Fibroblast of peridontal ligament (primary cell): ENCODE data around the gene MAU2.
A peak's percentile ranks its signal among the peaks of the same experiment; 100 is the strongest.

Experiments
- DNase-seq: peaks from one replicate; pipeline ENCODE4 v3.0.0-alpha.2; 2010; ENCODE audit errors: extremely low read depth

Gene MAU2

DNA sequence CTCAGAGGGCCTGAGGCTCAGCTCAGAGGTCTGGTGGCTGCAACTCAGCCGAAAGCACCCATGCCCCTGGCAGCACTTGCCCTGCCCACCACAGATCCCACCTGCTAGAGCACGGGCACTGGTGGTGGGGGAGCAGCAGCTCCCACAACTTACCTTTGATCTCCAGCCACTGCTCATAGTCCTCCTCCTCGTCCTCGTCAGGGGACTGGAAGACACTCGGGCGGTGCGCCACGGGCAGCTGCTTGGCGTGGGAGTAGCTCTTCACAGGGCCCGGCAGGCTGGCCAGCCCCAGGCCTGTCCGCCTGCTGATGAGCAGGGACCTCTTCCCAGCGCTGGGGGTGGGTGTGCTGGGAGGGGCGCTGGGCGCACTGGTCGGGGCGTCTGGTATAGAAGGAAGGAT is 14.9 kb upstream of the MAU2 start:
- no peak for DNase-seq

GRCh38 chr19:19306191-19306590 is 14.4 kb upstream of the MAU2 start:
- no peak for DNase-seq

DNA sequence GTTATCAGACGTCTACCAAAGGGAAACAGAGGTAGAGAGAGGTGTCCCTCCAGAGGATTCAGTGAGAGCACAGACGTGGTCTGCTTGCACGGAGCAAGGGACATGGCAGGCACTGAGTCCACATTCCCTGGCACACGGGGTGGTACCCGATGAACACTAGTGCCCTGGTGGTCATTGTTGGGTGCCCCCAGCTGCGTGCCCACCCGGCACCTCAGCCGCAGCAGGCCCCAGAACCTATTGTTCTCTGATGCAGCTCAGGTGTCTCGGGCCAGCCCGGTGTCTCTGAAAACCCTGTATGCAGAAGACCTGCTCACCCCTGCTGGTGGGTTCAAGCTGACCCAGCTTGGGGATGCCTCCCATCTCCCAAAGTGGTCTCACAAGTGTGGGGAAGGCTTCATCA is 12.3 kb upstream of the MAU2 start:
- DNase-seq: no peak

DNA sequence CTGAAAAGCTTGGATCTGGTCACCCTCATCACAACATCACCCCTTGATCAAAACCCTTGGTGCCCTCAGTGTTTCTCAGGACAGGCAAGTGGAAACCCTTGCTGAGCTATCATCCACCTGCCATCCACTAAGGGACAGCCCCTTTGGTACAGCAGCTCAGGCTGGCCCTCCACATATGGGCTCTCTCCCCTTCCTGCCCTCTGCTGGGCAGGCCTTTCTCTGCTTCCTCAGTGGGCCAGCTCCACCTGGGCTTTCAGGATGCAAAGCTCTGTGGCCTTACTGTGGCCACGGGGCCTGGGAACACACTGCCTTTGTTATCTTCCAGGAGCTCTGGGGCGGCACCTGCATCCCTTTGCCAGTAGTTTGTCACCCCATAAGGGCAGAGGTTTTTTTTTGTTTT is 5.2 kb upstream of the MAU2 start:
- DNase-seq: no peak

DNA sequence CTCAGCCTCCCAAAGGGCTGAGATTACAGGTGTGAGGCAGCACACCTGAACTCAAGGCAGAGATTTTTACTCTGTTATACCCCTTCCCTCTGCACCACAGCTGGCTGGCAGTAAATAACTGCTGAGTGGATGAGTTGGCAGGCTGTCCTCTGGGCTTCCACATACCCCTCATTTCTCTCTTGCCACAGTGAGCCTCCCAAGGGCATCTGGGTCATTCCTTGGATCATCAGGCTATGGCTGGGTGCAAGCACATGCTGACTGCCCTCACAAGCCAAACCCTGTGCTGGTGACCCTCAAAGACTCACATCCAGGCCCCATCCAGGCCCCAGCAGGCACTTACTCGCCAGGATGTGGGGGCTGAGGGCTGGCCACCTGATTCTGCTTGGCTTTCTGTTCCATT is 4.5 kb upstream of the MAU2 start:
- no peak for DNase-seq

- peak; percentile 5 for DNase-seq
These were observed 783 bp upstream of the MAU2 start for GRCh38 chr19:19319732-19320360.

DNA sequence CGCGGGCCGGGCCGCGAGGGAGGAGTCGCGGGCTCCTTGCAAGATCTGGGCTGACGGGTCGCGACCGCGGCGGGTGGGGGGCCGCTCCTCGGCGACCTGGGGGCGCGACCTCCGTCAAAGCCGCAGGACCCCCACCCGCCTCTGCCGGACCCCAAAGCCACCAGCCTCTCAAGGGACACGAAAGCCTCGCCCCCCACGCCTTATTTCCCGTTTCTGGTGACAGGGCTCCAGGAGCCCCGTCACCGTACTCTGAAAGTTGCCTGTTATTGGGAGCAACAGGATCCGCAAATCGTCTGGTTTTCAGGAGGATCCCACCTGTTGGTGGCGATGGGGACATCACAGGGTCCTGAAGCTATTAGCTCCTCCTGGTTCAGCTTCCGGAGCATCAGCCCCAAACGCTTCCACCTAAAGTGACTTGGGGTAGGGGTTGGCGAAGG is 530 bp downstream of the MAU2 start:
- DNase-seq: peak; percentile 13

DNA sequence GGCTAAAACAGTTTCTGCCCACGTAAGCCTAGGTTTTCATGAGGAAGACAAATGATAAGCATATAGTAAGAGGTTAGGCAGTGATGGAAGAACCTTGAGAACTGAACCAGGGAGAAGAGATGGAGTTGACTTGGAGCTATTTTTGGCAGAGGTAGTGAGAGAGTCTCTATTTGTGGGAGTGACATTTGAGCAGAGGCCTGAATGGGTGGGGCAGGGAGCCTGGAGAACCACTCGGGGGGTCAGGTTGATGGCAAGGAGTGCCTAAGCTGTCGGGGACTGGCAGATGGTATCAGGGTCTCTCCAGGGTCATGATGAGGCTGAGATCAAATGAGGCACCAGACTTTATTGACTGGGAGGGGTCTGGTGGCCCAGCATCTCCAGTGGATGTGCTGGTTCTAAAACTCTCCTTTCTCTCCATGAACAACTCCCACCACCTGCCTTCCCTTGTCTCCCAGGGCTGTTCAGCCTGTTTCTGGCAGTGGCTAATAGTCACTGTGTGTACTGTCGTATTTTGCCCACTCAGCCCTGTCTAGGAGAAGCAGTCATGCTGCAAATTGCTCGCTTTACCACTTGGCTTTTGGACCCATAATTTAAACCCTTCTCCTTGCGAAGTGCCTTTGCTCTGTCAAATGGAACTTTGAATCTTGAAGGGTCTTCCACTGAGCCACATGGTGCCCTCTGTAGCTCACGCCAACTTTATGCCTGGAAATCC is 3.6 kb downstream of the MAU2 start:
- DNase-seq: no peak

DNA sequence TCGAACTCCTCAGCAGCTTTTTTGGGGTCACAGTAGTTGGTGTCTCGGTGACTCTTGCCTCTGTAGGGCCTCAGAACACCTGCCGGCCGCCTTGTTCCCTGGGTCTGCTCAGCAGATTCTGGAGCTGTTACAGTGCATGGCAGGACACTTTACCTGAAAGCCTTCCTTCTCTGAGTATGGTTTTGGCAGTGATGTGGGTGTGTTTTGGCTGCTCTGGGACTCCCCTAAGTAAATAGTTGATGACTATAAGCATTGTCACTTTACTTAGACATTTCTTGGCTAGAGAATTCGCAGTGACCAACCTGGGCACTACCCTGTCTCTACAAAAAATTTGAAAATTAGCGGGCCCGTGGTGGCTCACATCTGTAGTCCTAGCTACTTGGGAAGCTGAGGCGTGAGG is 7.0 kb downstream of the MAU2 start:
- no peak for DNase-seq

DNA sequence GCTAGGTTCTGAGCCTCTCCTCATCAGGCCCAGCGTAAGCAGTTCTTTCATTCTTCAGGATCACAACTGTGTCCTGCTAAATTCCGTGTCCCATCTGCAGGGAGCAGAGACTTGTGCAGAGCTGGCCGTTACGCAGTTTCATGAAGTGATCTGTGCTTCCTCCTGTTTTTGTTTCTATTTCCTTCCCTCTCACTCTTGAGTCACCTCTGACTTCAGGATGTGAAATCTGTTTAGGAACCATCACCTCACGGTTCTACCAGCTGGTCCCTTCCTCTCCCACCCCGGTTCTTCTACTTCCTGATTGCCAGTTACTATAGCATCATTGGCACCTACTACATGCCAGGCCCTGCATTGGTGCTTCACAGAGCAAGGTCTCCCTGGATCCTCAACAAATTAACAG is 8.5 kb downstream of the MAU2 start:
- no peak for DNase-seq

- DNase-seq: no peak
These were observed 13.7 kb downstream of the MAU2 start for GRCh38 chr19:19334063-19334988.

DNA sequence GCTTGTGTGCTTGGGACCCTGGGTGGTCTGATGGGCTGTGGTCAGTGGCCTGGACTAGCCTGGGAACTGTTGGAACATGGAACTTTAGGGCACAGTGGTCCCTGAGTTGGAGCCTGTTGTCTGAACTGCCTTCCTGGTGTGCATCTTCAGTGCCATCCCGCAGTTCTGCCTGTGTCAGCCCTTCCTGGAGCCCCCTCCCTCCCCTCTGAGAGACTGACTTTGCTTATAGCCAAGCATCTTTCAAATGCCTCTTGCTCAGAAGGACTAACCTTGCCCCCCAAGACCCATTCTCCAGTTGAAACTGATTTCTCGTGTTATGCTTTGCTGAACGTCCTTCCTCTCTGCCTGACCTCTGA is 14.3 kb downstream of the MAU2 start:
- DNase-seq: no peak

DNA sequence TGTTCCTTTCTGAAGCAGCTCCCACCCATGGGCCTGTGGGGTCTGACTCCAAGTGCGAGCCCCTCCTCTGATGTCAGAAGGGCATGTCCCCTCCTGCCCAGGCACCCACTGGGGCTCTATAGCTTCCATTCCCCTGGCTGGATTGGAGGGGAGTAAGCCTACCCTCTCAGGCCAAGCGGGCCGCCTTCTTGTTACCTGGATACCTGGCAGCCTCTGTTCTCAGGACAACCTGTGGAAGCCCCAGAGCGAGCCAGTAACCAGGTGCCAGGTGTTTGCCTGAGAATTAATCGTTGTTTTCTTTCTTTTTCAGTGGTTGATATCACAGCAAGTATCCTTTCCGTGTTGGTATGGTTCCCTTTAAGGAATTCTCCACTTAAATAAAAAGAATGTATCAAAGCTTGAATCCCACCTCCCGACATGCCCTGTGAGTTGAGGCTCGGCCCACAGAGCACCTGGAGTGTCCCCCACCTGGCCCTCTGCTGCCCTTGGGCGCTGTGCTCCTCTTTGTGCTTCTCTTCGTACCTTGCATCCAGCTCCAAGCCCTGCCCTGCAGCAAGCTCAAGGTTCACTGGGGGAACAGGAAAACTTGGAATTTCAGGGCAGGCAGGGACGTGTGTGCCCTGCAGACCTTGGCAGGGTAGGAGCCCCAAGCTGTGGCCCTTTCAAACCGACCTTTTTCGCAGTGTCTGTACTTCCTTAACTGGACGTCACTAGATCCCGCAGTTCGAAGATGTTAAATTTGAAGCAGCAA is 15.0 kb downstream of the MAU2 start:
- no peak for DNase-seq

GRCh38 chr19:19336597-19336996 is 16.0 kb downstream of the MAU2 start:
- DNase-seq: no peak

- peak; percentile 23 for DNase-seq
These were observed 16.5 kb downstream of the MAU2 start for GRCh38 chr19:19337120-19337519.

DNA sequence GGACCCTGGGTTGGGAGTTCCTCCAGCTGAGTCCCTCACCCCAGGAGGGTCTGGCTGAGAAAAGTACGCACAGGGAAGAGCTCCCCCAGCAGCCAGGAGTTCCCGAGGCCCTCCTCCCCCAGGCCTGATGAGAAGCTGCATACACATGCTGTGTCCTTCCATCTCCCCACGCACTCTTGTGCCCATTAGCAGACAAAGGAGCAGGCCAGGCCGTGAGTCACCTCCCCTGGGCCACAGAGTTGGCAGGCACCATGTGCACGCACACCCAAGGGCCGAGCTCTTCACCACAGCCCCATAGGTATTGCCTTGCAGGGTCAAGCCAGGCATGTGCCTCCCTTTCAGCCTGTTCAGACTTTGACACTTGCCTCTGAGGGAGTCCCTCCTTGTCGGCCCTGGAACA is 17.5 kb downstream of the MAU2 start:
- DNase-seq: peak; percentile 70

- DNase-seq: no peak
These were observed 20.4 kb downstream of the MAU2 start for GRCh38 chr19:19341026-19341425.

- DNase-seq: peak; percentile 42
These were observed 21.7 kb downstream of the MAU2 start for GRCh38 chr19:19342086-19343015.

- no peak for DNase-seq
These were observed 22.4 kb downstream of the MAU2 start for GRCh38 chr19:19343016-19343362.

GRCh38 chr19:19343762-19344161 is 23.1 kb downstream of the MAU2 start:
- no peak for DNase-seq

DNA sequence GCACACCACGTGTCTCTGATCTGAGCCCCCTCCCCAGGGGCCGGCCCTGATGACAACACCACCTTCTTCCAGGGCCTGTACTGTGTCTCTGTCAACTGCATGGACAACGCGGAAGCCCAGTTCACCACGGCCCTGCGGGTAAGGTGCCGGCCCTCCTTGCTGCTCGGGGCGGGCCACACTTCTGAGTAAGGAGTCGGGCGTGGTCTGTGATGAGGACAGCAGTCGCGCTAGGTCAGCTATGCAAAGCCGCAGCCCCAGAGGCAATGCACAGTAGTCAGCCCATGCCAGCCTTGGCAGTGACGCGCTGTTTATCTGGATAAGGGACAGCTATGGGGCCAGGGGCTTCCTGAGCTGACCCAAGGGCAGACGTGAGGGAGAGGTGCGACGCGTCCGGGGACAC is 24.6 kb downstream of the MAU2 start:
- DNase-seq: no peak
